H1 (cell line): ENCODE results near the gene SS18L1. TPM values are rescaled to one million over a fixed set of nuclear protein-coding genes. Genes with fewer than 3 reads are reported as not detected.

Experiments used
- CTCF ChIA-PET: fragments of 300-600 bp; sonication (Branson Sonifier 250); formaldehyde crosslinking; loops from one replicate; lab custom pipeline; 2021; ENCODE audit not compliant: partially characterized antibody; lab: Charles Lee
- POLR2A ChIA-PET: fragments of 300-600 bp; sonication (Branson Sonifier 250); formaldehyde crosslinking; loops from one replicate; lab custom pipeline; 2021; ENCODE audit warnings: inconsistent platforms; ENCODE audit not compliant: partially characterized antibody; lab: Charles Lee
- DNase-seq, 2 experiments: peaks; one replicate each; pipeline versions ENCODE4 v3.0.0 to v3.0.0-alpha.2; 2010 to 2022; ENCODE audit warnings: low spot score in 2 of 2, low read depth in 1 of 2, mixed read lengths in 1 of 2
- FAIRE-seq: peaks from 2 replicates; lab custom pipeline; 2011; peaks lifted over from hg19 to GRCh38; lab: Jason Lieb, UNC
- H2AFZ ChIP-seq: 2 replicates; pipeline ENCODE4 v1.8.1; 2012; ENCODE audit warnings: low read length, inconsistent platforms
- H2AK5ac ChIP-seq: 2 replicates; pipeline ENCODE4 v1.6.1; 2013; ENCODE audit warnings: low read depth, low read length
- H2BK120ac ChIP-seq: replicated peaks from 2 replicates; pipeline ENCODE3; 2013; ENCODE audit warnings: low read depth, low read length, inconsistent platforms
- H2BK12ac ChIP-seq: 2 replicates; pipeline ENCODE4 v1.6.1; 2013; ENCODE audit warnings: low read depth, low read length
- H2BK15ac ChIP-seq: 2 replicates; pipeline ENCODE4 v1.6.1; 2013; ENCODE audit warnings: low read length
- H2BK20ac ChIP-seq: 2 replicates; pipeline ENCODE4 v1.6.1; 2013; ENCODE audit warnings: low read length
- H2BK5ac ChIP-seq: 2 replicates; pipeline ENCODE4 v1.6.1; 2013; ENCODE audit warnings: low read depth, low read length
- H3K14ac ChIP-seq: 2 replicates; pipeline ENCODE4 v1.6.1; 2013; ENCODE audit warnings: inconsistent platforms; ENCODE audit not compliant: insufficient read length
- H3K18ac ChIP-seq: 2 replicates; pipeline ENCODE4 v1.6.1; 2013; ENCODE audit warnings: low read length; ENCODE audit errors: extremely low read depth
- H3K23ac ChIP-seq: 2 replicates; pipeline ENCODE4 v1.6.1; 2013; ENCODE audit warnings: inconsistent platforms; ENCODE audit not compliant: insufficient read length
- H3K23me2 ChIP-seq: 2 replicates; pipeline ENCODE4 v1.6.1; 2013; ENCODE audit warnings: low read depth, low read length
- H3K27ac ChIP-seq: 2 replicates; pipeline ENCODE4 v1.6.1; 2011; ENCODE audit warnings: low read depth, low read length, inconsistent platforms
- H3K27me3 ChIP-seq, 4 experiments: replicated peaks in 1 of 4; 1 replicate in 1 of 4; 2 replicates in 3 of 4; pipeline versions ENCODE4 v1.6.1 to v1.8.1; 2011 to 2013; ENCODE audit warnings: low read length in 3 of 4, mild to moderate bottlenecking in 3 of 4, inconsistent platforms in 2 of 4, mixed read lengths in 2 of 4, moderate library complexity in 1 of 4; ENCODE audit not compliant: control insufficient read depth in 3 of 4, insufficient read depth in 3 of 4; ENCODE audit errors: extremely low read depth in 1 of 4
- H3K36me3 ChIP-seq, 4 experiments: 2 replicates each; pipeline versions ENCODE4 v1.6.1 to v1.8.1; 2011 to 2013; ENCODE audit warnings: mild to moderate bottlenecking in 4 of 4, low read length in 3 of 4, moderate library complexity in 2 of 4, control low read depth in 1 of 4, inconsistent platforms in 1 of 4; ENCODE audit not compliant: insufficient read depth in 4 of 4, control insufficient read depth in 2 of 4
- H3K4ac ChIP-seq: replicated peaks from 2 replicates; pipeline ENCODE3; 2013; ENCODE audit warnings: low read length, low read depth, mixed read lengths, inconsistent platforms; ENCODE audit not compliant: insufficient read length
- H3K4me1 ChIP-seq, 4 experiments: replicated peaks in 1 of 4; 1 replicate in 1 of 4; 2 replicates in 3 of 4; pipeline versions ENCODE4 v1.6.1 to v1.8.1; 2011 to 2013; ENCODE audit warnings: low read length in 3 of 4, inconsistent platforms in 2 of 4, mixed read lengths in 1 of 4; ENCODE audit not compliant: insufficient read depth in 4 of 4, control insufficient read depth in 3 of 4
- H3K4me2 ChIP-seq, 2 experiments: 2 replicates each; pipeline versions ENCODE4 v1.6.1 to v1.8.1; 2011 to 2013; ENCODE audit warnings: low read depth in 2 of 2, low read length in 2 of 2, control low read depth in 1 of 2, inconsistent platforms in 1 of 2, mild to moderate bottlenecking in 1 of 2; ENCODE audit not compliant: insufficient read depth in 1 of 2
- H3K4me3 ChIP-seq, 4 experiments: fragments of 200-600, 300-600 bp in 1 of 4; sonication (generic), shearing (Covaris generic), sonication (Bioruptor Twin) in 1 of 4; 2 replicates each; pipeline versions ENCODE4 v1.5.1 to v1.8.1; 2011 to 2016; ENCODE audit warnings: low read length in 4 of 4, low read depth in 3 of 4, control low read depth in 2 of 4, inconsistent platforms in 2 of 4, mild to moderate bottlenecking in 2 of 4, mixed read lengths in 1 of 4, moderate library complexity in 1 of 4; ENCODE audit not compliant: insufficient read depth in 2 of 4; ENCODE audit errors: extremely low read depth in 1 of 4
- H3K56ac ChIP-seq: replicated peaks from 2 replicates; pipeline ENCODE3; 2013; ENCODE audit warnings: low read depth, mild to moderate bottlenecking, mixed read lengths, low read length, inconsistent platforms; ENCODE audit not compliant: insufficient read length
- H3K79me1 ChIP-seq: 2 replicates; pipeline ENCODE4 v1.6.1; 2013; ENCODE audit warnings: low read depth, low read length, control low read depth
- H3K79me2 ChIP-seq, 2 experiments: 2 replicates each; pipeline versions ENCODE4 v1.6.1 to v1.8.1; 2012 to 2013; ENCODE audit warnings: low read length in 2 of 2, mild to moderate bottlenecking in 2 of 2, inconsistent platforms in 1 of 2; ENCODE audit not compliant: insufficient read depth in 2 of 2, control insufficient read depth in 1 of 2
- H3K9ac ChIP-seq, 4 experiments: replicated peaks in 1 of 4; 1 replicate in 1 of 4; 2 replicates in 3 of 4; pipeline versions ENCODE4 v1.6.1 to v1.8.1; 2011 to 2013; ENCODE audit warnings: low read depth in 3 of 4, low read length in 3 of 4, control low read depth in 2 of 4, mild to moderate bottlenecking in 2 of 4, moderate library complexity in 2 of 4, inconsistent platforms in 1 of 4; ENCODE audit errors: extremely low read depth in 1 of 4
- H3K9me3 ChIP-seq, 2 experiments: 2 replicates each; pipeline versions ENCODE4 v1.6.1 to v1.8.1; 2012 to 2013; ENCODE audit warnings: mild to moderate bottlenecking in 2 of 2, moderate library complexity in 2 of 2, control low read depth in 1 of 2, inconsistent platforms in 1 of 2, low read depth in 1 of 2, low read length in 1 of 2, mixed read lengths in 1 of 2; ENCODE audit not compliant: insufficient read depth in 2 of 2
- H4K20me1 ChIP-seq, 2 experiments: replicated peaks in 1 of 2; 2 replicates each; pipeline versions ENCODE3 to v1.8.1; 2011 to 2013; ENCODE audit warnings: inconsistent platforms in 2 of 2, low read length in 2 of 2, mild to moderate bottlenecking in 1 of 2; ENCODE audit not compliant: insufficient read depth in 2 of 2, control insufficient read depth in 1 of 2
- H4K5ac ChIP-seq: 2 replicates; pipeline ENCODE4 v1.6.1; 2013; ENCODE audit warnings: low read length, low read depth, mixed read lengths, inconsistent platforms; ENCODE audit not compliant: insufficient read length
- H4K8ac ChIP-seq: 2 replicates; pipeline ENCODE4 v1.8.0; 2013; ENCODE audit warnings: mild to moderate bottlenecking, moderate library complexity, low read length, inconsistent platforms; ENCODE audit not compliant: insufficient read depth; ENCODE audit errors: extremely low read depth
- H4K91ac ChIP-seq: replicated peaks from 2 replicates; pipeline ENCODE3; 2013; ENCODE audit warnings: low read length, mixed read lengths, inconsistent platforms; ENCODE audit not compliant: insufficient read length
- GABPA ChIP-seq: IDR thresholded peaks from 2 replicates; pipeline ENCODE4 v1.6.1; 2011; ENCODE audit warnings: mild to moderate bottlenecking, low read length, moderate library complexity, borderline replicate concordance; ENCODE audit not compliant: insufficient read depth
- MAFK ChIP-seq: IDR thresholded peaks from 2 replicates; pipeline ENCODE4 v1.6.1; 2012; ENCODE audit warnings: low read depth, mild to moderate bottlenecking, improper control_type of control experiment, low read length
- NRF1 ChIP-seq: IDR thresholded peaks from 2 replicates; pipeline ENCODE4 v1.6.1; 2011; ENCODE audit warnings: mild to moderate bottlenecking, low read depth, low read length, improper control_type of control experiment
- POLR2A ChIP-seq, 2 experiments: IDR thresholded peaks; 1 replicate in 1 of 2; 2 replicates in 1 of 2; pipeline ENCODE4 v1.6.1; 2011; ENCODE audit warnings: low read depth in 2 of 2, low read length in 2 of 2, mild to moderate bottlenecking in 2 of 2; ENCODE audit errors: control extremely low read depth in 1 of 2
- SIN3A ChIP-seq, 2 experiments: IDR thresholded peaks in 1 of 2; conservative IDR thresholded peaks in 1 of 2; 2 replicates each; pipeline ENCODE4 v1.6.1; 2011 to 2012; ENCODE audit warnings: low read length in 2 of 2, improper control_type of control experiment in 1 of 2, low read depth in 1 of 2, mild to moderate bottlenecking in 1 of 2
- SUZ12 ChIP-seq: fragments of 200-600 bp; sonication (generic); IDR thresholded peaks from 2 replicates; pipeline ENCODE4 v1.6.1; 2012; ENCODE audit warnings: mild to moderate bottlenecking, inconsistent platforms, low read length, moderate library complexity, mixed read lengths
- WGBS, 2 experiments: shearing (Covaris generic) in 1 of 2; methylation state at CpG; one replicate each; pipeline versions ENCODE4 v1.1.6 to v1.1.7; 2013 to 2015; ENCODE audit warnings: low lambda C conversion rate in 2 of 2, mixed read lengths in 2 of 2, inconsistent platforms in 1 of 2, low coverage in 1 of 2, missing lambda C conversion rate in 1 of 2; ENCODE audit not compliant: insufficient replicate concordance in 2 of 2, insufficient coverage in 1 of 2, insufficient read length in 1 of 2; ENCODE audit errors: extremely low coverage in 1 of 2, missing lambda C conversion rate in 1 of 2; 5-methylcytosine and 5-hydroxymethylcytosine counted together
- polyA plus RNA-seq, 7 experiments: library from polyadenylated mRNA; depleted of rRNA in 3 of 7; stranded (reverse) in 5 of 7; unstranded in 2 of 7; fragments of >200 nt in 5 of 7; fragments of 200-250 nt in 2 of 7; gene quantifications; 1 replicate in 5 of 7; 2 replicates in 1 of 7; 4 replicates in 1 of 7; pipeline versions ENCODE4 v1.2.1 to v1.2.3, GENCODE V29; 2011 to 2013; ENCODE audit warnings: missing spikeins in 2 of 7, mixed read lengths in 2 of 7
- total RNA-seq: library from RNA; stranded (reverse); fragmentation: NEBNext Ultra II Directional; extraction: Animal tissue kit (Norgen Biotek cat#: 25700); gene quantifications from 2 replicates; pipeline ENCODE4 v1.2.1, GENCODE V29; 2021

The SS18L1 gene
- total and polyA plus RNA-seq, 2 of the 8 experiments (the other 6 are each of a cell fraction or from before 2014, with no cell fraction given) = 28.4 to 29.7 TPM

GRCh38 chr20:62111148-62111547, 32.4 kb upstream of the SS18L1 start:
- CTCF ChIA-PET = interaction anchor here (1.4 kb wide), 1 partner anchor 100 kb away, joined by 4 read pairs; no protein-coding TSS in a partner anchor
- FAIRE-seq = no peak

More at GRCh38 chr20:62111148-62111547, 32.4 kb upstream of the SS18L1 start:
- Histone ChIP-seq H3K9ac (no peak overlapping the region), H3K79me2 (no peaks in the 10 kb centered on the region), H2BK15ac (no peak overlapping the region), H3K4me3 (no peak overlapping the region), H3K27ac (no peak overlapping the region), H3K9me3 (peaks cover 11 to 42% of the 10 kb centered on the region in 2 experiments), H2BK12ac (no peak overlapping the region), H3K36me3 (no peaks in the 10 kb centered on the region), H3K18ac (no peak overlapping the region), H2BK20ac (no peak overlapping the region), H3K4me1 (peaks cover 0 to 3% (median 0%) of the 10 kb centered on the region in 4 experiments; a peak in 3 of 7 replicates), H4K91ac (no peak overlapping the region), H4K8ac (no peak overlapping the region), H4K5ac (no peak overlapping the region), H2AK5ac (no peak overlapping the region), H2BK5ac (no peak overlapping the region), H3K23me2 (no peaks in the 10 kb centered on the region), H3K23ac (no peak overlapping the region), H3K79me1 (no peaks in the 10 kb centered on the region), H3K14ac (no peak overlapping the region), H4K20me1 (no peaks in the 10 kb centered on the region), H3K4me2 (no peak overlapping the region), H3K27me3 (no peaks in the 10 kb centered on the region), H2AFZ (no peak overlapping the region), H3K4ac (no peak overlapping the region), H3K56ac (no peak overlapping the region), H2BK120ac (no peak overlapping the region)
- 93% methylated on average over 6 of the region's 6 CpGs; no CpG with 5 or more reads in 1 of the 2 experiments for WGBS, 2 experiments
- POLR2A ChIA-PET = interaction anchor here (4.8 kb wide), 1 partner anchor 45 kb away, joined by 25 read pairs; the partner anchor contains the start of gene TAF4
- DNase-seq = no peak
- TF ChIP-seq POLR2A (IDR thresholded peaks at IDR 0.05; ENCODE audit: control extremely low read depth in 1 of 2, low read depth in 2 of 2, low read length in 2 of 2) = no peak
- no peak for TF ChIP-seq SIN3A (conservative IDR thresholded peaks at IDR 0.05 in 1 of 2, IDR thresholded peaks at IDR 0.05 in 1 of 2; ENCODE audit: low read depth in 1 of 2, low read length in 2 of 2)
- TF ChIP-seq GABPA = no peak
- no peak for TF ChIP-seq MAFK
- TF ChIP-seq SUZ12 = no peak
- TF ChIP-seq NRF1 = no peak
- TF ChIP-seq, all 59 proteins: peak for 0
